ENCODE results near the gene SF1. TPM values are rescaled to one million over a fixed set of nuclear protein-coding genes. Genes with fewer than 3 reads are reported as not detected.

Gene SF1
- total and polyA plus RNA-seq, 2 of the 8 experiments (the other 6 are each of a cell fraction or from before 2014, with no cell fraction given): 72.7 to 353 TPM

DNA sequence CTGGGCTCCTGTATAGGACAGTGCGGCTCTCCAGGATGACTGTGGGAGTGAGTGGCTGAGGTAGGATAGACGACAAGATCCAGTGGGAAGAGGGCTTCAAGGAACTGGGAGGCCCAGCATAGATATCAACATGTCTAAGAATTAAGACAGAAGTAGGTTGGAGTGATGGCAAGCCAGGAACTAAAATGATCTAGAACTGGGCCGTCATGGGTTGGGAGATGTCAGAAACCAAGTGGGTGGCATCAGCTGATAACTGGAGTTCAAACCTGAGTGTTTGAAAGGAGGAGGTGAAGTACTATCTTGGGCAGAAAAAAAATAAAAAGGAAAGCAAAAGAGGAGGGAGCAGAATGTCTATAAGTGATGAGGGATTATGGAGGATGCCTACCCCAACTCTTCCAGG, 39.1 kb upstream of the SF1 start:
- Histone ChIP-seq H4K8ac (ENCODE audit: extremely low read depth, insufficient read depth, low read length) (no peak overlapping the region), H3K4me1 (replicated peaks in 1 of 4; ENCODE audit: control insufficient read depth in 3 of 4, insufficient read depth in 4 of 4, low read length in 3 of 4) (no peaks in the 10 kb centered on the region), H3K27ac (ENCODE audit: low read depth, low read length) (no peak overlapping the region), H2AK5ac (ENCODE audit: low read depth, low read length) (no peak overlapping the region), H3K36me3 (ENCODE audit: control insufficient read depth in 2 of 4, insufficient read depth in 4 of 4, low read length in 3 of 4) (no peaks in the 10 kb centered on the region), H3K23me2 (ENCODE audit: low read depth, low read length) (no peaks in the 10 kb centered on the region), H3K79me1 (ENCODE audit: low read depth, low read length) (no peaks in the 10 kb centered on the region), H3K4me2 (ENCODE audit: insufficient read depth in 1 of 2, low read depth in 2 of 2, low read length in 2 of 2) (no peak overlapping the region), H3K14ac (ENCODE audit: insufficient read length) (no peak overlapping the region), H3K27me3 (replicated peaks in 1 of 4; ENCODE audit: control insufficient read depth in 3 of 4, extremely low read depth in 1 of 4, insufficient read depth in 3 of 4, low read length in 3 of 4) (no peaks in the 10 kb centered on the region), H2BK120ac (replicated peaks; ENCODE audit: low read depth, low read length) (no peak overlapping the region), H4K91ac (replicated peaks; ENCODE audit: insufficient read length, low read length) (no peak overlapping the region), H3K18ac (ENCODE audit: extremely low read depth, low read length) (no peak overlapping the region), H3K23ac (ENCODE audit: insufficient read length) (no peak overlapping the region), H3K4me3 (ENCODE audit: extremely low read depth in 1 of 4, insufficient read depth in 2 of 4, low read depth in 3 of 4, low read length in 4 of 4) (no peak overlapping the region), H3K56ac (replicated peaks; ENCODE audit: insufficient read length, low read depth, low read length) (no peak overlapping the region), H4K5ac (ENCODE audit: insufficient read length, low read depth, low read length) (no peak overlapping the region), H2BK15ac (ENCODE audit: low read length) (no peak overlapping the region), H2BK12ac (ENCODE audit: low read depth, low read length) (no peak overlapping the region), H4K20me1 (replicated peaks in 1 of 2; ENCODE audit: control insufficient read depth in 1 of 2, insufficient read depth in 2 of 2, low read length in 2 of 2) (no peaks in the 10 kb centered on the region), H2BK5ac (ENCODE audit: low read depth, low read length) (no peak overlapping the region), H2AFZ (ENCODE audit: low read length) (no peak overlapping the region), H3K9me3 (ENCODE audit: insufficient read depth in 2 of 2, low read depth in 1 of 2, low read length in 1 of 2) (no peaks in the 10 kb centered on the region), H3K4ac (replicated peaks; ENCODE audit: insufficient read length, low read depth, low read length) (no peak overlapping the region), H2BK20ac (ENCODE audit: low read length) (no peak overlapping the region), H3K79me2 (ENCODE audit: control insufficient read depth in 1 of 2, insufficient read depth in 2 of 2, low read length in 2 of 2) (no peaks in the 10 kb centered on the region), H3K9ac (replicated peaks in 1 of 4; ENCODE audit: extremely low read depth in 1 of 4, low read depth in 3 of 4, low read length in 3 of 4) (no peak overlapping the region)
- POLR2A ChIA-PET (ENCODE audit: partially characterized antibody): interaction anchor here (0.7 to 1.7 kb wide), 3 partner anchors 10 to 632 kb away, joined by 3 to 5 read pairs (median 3); partner anchors contain the start of genes EHD1 and STIP1
- no peak for FAIRE-seq
- WGBS, 2 experiments (ENCODE audit: extremely low coverage in 1 of 2, insufficient coverage in 1 of 2, insufficient read length in 1 of 2, insufficient replicate concordance in 2 of 2, low coverage in 1 of 2, low lambda C conversion rate in 2 of 2, missing lambda C conversion rate in 1 of 2): 79% methylated on average over 3 of the region's 3 CpGs; no CpG with 5 or more reads in 1 of the 2 experiments
- CTCF ChIA-PET (ENCODE audit: partially characterized antibody): interaction anchor here (1.2 to 1.5 kb wide), 3 partner anchors 14 to 294 kb away, joined by 3 read pairs; partner anchors contain the start of gene TM7SF2
- DNase-seq (ENCODE audit: low read depth in 1 of 2, low spot score in 2 of 2): no peak
- TF ChIP-seq ZNF274 (IDR thresholded peaks at IDR 0.05; ENCODE audit: borderline replicate concordance, extremely low read depth, low read length) (no peak), FOSL1 (IDR thresholded peaks at IDR 0.05; ENCODE audit: insufficient read depth, low read depth, low read length) (no peak), SP4 (IDR thresholded peaks at IDR 0.05; ENCODE audit: low read length) (no peak), EZH2 (IDR thresholded peaks at IDR 0.05; ENCODE audit: low read depth, low read length, severe bottlenecking) (no peak), CTCF (IDR thresholded peaks at IDR 0.05; ENCODE audit: control extremely low read depth in 1 of 3, insufficient read depth in 1 of 3, low read depth in 1 of 3, low read length in 3 of 3) (no peak), YY1 (IDR thresholded peaks at IDR 0.05; ENCODE audit: low read depth, low read length) (no peak), JUN (IDR thresholded peaks at IDR 0.05; ENCODE audit: low read depth, low read length) (no peak), HDAC2 (IDR thresholded peaks at IDR 0.05; ENCODE audit: borderline replicate concordance in 1 of 2, low read depth in 2 of 2, low read length in 2 of 2) (no peak), E2F6 (IDR thresholded peaks at IDR 0.05) (no peak)

Data from H1 (cell line).